ENCODE measurements around the gene RBM5.

The RBM5 gene

GRCh38 chr3:50112462-50112861 lies 23.7 kb downstream of the RBM5 start:
- H3K4me3 Mint-ChIP-seq = no peak overlapping the region
- no peaks in the 10 kb centered on the region for H3K9me3 Mint-ChIP-seq
- no peak overlapping the region for H3K27ac Mint-ChIP-seq
- DNase-seq (no peak), ATAC-seq (no peak)
- H3K4me1 Mint-ChIP-seq = no peaks in the 10 kb centered on the region
- no peaks in the 10 kb centered on the region for H3K27me3 Mint-ChIP-seq

GRCh38 chr3:50117120-50117519 lies 28.4 kb downstream of the RBM5 start:
- Mint-ChIP-seq H3K27ac (no peak overlapping the region), H3K27me3 (no peaks in the 10 kb centered on the region), H3K4me1 (no peaks in the 10 kb centered on the region), H3K4me3 (no peak overlapping the region), H3K9me3 (no peaks in the 10 kb centered on the region)
- ATAC-seq = no peak
- no peak for DNase-seq

DNA sequence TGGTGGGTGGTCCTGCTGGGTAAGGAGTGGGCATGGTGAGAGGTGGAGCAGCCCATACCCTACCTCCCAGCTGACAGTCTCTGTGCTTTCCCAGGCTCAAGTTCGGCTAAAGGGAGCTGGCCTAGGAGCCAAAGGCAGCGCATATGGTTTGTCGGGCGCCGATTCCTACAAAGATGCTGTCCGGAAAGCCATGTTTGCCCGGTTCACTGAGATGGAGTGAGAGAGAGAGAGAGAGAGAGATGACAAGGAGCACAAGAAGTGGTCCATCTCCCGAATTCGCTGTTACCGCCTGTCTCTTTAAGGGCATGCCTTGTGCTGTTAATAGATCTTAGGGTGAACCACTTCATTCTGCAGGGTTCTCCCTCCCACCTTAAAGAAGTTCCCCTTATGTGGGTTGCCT lies 29.5 kb downstream of the RBM5 start:
- Mint-ChIP-seq H3K27me3 (no peaks in the 10 kb centered on the region), H3K27ac (no peak overlapping the region), H3K9me3 (no peaks in the 10 kb centered on the region), H3K4me3 (no peak overlapping the region), H3K4me1 (no peaks in the 10 kb centered on the region)
- ATAC-seq (no peak), DNase-seq (no peak)

- H3K27ac Mint-ChIP-seq = no peak overlapping the region
- H3K4me3 Mint-ChIP-seq = no peak overlapping the region
- no peaks in the 10 kb centered on the region for H3K4me1 Mint-ChIP-seq
- no peaks in the 10 kb centered on the region for H3K9me3 Mint-ChIP-seq
- no peak for DNase-seq
- H3K27me3 Mint-ChIP-seq = no peaks in the 10 kb centered on the region
- no peak for ATAC-seq
These were observed 31.1 kb downstream of the RBM5 start for GRCh38 chr3:50119786-50120185.

DNA sequence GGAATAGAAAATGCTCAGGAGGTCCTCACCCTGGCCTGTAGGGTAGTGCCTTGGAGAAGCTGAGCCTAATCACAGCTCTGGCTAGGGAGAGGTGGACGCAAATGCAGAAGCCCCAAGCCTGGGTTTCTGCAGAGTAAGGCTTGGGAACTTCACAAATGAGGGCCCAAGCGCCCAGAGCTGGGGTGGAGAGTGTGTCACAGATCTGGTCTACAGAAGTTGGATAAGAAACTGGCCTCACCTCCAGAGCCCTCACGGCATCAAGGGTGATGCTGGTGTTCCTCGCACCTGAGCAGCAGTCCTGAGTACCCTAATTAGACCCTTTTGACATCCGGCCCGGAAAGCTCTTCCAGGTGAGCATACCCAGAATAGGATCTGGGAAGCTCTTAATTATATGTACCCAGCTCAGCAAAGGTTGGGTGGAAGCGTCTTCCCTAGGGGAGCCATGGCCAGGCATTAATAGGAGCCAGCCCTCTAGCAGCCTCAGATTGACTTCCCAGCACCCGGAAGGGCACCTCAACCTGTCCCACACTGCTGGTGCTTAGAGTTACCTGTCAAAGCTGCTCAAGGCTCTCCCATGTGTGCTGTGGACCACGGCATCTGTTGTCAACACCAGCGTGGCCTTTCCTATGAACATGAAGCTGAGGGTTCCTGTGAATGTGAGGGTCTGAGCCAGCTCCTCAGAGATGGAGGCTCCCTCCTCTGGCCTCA lies 31.8 kb downstream of the RBM5 start:
- Mint-ChIP-seq H3K4me3 (no peak overlapping the region), H3K27me3 (no peaks in the 10 kb centered on the region), H3K9me3 (no peaks in the 10 kb centered on the region), H3K4me1 (no peaks in the 10 kb centered on the region), H3K27ac (peak overlapping the region in 1 of 2 donors; percentile 19)
- ATAC-seq (no peak), DNase-seq (no peak)

DNA sequence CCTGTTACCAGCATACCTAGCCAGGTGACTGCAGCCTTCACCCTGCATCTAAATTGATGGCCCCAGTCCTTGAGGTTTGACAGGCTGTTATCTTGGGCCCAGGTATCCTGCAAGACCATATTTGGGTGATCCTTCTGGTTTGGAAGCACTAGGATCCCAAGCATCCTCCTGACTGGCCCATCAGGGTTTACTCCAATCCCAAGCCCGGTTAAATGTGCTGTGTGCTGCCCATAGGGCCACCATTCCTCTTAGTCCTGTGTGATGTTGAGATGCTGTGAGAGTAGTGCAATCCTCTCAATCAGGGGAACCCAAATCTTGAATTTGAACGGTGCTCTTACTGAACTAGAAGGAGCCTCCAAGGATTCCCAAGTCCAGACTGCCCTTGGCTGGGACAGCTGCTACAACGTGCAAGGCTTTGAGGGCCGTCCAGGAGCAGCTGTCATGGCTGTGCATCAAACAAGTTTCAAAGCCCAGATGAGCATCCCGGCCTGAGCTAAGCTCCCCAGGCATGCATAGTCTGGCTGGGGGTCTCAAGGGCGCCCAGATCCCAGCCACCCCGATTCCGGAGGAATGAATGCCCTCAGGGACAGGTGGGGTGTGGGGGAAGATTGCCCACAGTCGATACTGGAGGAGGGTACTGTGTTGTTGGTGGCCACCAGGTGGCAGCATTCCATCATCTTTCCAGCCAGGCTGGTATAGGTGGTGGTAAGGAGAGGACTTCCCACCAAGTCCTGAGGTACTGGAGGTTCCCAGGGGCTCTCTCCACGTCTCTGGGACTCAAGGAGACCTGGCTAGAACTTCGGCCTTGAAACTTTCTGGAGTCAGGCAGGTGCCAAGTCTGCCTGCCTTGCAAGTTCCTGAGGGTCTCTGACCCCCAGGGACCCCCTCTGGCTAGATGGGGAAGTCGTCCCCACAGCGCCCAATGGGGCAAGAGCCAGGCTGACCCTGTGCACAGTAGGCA lies 32.6 kb downstream of the RBM5 start:
- DNase-seq = peak; percentile 66
- Mint-ChIP-seq H3K9me3 (no peaks in the 10 kb centered on the region), H3K27ac (peak overlapping the region in 1 of 2 donors; percentile 12), H3K4me3 (no peak overlapping the region), H3K27me3 (no peaks in the 10 kb centered on the region), H3K4me1 (no peaks in the 10 kb centered on the region)
- peak; percentile 84 for ATAC-seq

DNA sequence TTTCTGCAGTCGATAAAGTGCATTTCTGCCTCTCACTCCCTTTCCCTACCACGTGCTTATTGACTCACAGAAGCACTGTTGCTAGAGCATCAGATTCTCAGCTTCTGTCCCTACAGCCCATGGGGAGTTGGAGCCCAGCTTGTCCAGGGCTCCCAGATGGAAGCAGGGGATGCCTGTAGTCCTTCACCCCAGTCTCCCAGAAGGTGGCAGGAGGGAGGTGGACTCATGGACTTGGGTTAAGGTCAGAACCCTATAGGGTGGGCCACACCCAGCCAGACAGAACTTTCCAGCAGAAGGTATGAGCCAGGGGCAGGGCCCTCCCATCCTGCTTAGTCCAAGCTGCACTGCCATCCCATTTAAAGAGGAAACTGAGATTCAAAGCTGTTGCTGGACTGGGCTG lies 33.4 kb downstream of the RBM5 start:
- H3K27me3 Mint-ChIP-seq = no peaks in the 10 kb centered on the region
- H3K4me1 Mint-ChIP-seq = no peaks in the 10 kb centered on the region
- H3K27ac Mint-ChIP-seq = peak overlapping the region in 1 of 2 donors; percentile 93
- no peak overlapping the region for H3K4me3 Mint-ChIP-seq
- ATAC-seq (no peak), DNase-seq (no peak)
- no peaks in the 10 kb centered on the region for H3K9me3 Mint-ChIP-seq

DNA sequence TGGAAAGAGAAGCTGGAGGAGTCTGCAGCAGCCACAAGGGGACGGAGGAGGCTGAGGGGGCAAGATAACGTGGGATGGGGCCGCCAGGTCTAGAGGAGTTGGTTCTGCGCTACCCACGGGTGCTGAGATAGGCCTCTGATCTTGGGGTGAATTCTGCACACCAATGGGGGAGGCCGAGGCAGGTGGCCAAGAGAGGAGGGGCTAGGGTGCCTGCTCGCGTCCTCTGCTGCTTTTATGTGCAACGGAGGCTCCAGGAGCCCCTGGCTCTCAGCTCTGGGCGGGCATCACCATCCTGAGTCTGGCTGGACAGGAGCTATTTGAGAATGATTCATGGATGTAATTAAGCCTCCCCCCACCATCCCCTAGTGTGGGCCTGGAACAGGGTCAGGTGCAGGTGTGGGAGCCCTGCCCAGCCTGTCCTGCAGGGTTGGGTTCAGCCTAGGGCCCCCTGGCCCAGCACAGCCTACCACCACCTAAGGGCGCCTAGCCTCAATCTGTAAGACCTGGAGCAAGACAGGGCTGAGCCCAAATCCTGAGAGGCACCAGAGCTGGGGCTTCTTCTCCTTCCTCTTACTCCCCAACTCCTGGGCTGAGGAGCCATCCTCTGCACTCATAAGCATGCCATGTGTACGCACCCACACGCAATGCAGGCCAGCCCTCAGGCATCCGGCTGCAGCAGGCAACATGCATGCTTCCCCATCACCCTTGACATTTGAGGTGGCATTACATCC lies 34.1 kb downstream of the RBM5 start:
- H3K27me3 Mint-ChIP-seq = no peaks in the 10 kb centered on the region
- no peaks in the 10 kb centered on the region for H3K4me1 Mint-ChIP-seq
- no peaks in the 10 kb centered on the region for H3K9me3 Mint-ChIP-seq
- ATAC-seq = peak; percentile 14
- DNase-seq = no peak
- peak overlapping the region in 1 of 2 donors; percentile 93 for H3K27ac Mint-ChIP-seq
- no peak overlapping the region for H3K4me3 Mint-ChIP-seq

GRCh38 chr3:50123394-50124051 lies 34.8 kb downstream of the RBM5 start:
- DNase-seq (no peak), ATAC-seq (no peak)
- H3K27ac Mint-ChIP-seq = peak overlapping the region in 1 of 2 donors; percentile 63
- no peak overlapping the region for H3K4me3 Mint-ChIP-seq
- no peaks in the 10 kb centered on the region for H3K4me1 Mint-ChIP-seq
- no peaks in the 10 kb centered on the region for H3K27me3 Mint-ChIP-seq
- no peaks in the 10 kb centered on the region for H3K9me3 Mint-ChIP-seq

GRCh38 chr3:50124052-50124799 lies 35.5 kb downstream of the RBM5 start:
- peak overlapping the region in 1 of 2 donors; percentile 81 for H3K27ac Mint-ChIP-seq
- no peaks in the 10 kb centered on the region for H3K4me1 Mint-ChIP-seq
- H3K4me3 Mint-ChIP-seq = no peak overlapping the region
- DNase-seq (no peak), ATAC-seq (no peak)
- no peaks in the 10 kb centered on the region for H3K9me3 Mint-ChIP-seq
- no peaks in the 10 kb centered on the region for H3K27me3 Mint-ChIP-seq

GRCh38 chr3:50124800-50125178 lies 36.1 kb downstream of the RBM5 start:
- Mint-ChIP-seq H3K27me3 (no peaks in the 10 kb centered on the region), H3K4me3 (no peak overlapping the region), H3K27ac (peak overlapping the region in 1 of 2 donors; percentile 81), H3K4me1 (no peaks in the 10 kb centered on the region), H3K9me3 (no peaks in the 10 kb centered on the region)
- ATAC-seq (no peak), DNase-seq (no peak)

DNA sequence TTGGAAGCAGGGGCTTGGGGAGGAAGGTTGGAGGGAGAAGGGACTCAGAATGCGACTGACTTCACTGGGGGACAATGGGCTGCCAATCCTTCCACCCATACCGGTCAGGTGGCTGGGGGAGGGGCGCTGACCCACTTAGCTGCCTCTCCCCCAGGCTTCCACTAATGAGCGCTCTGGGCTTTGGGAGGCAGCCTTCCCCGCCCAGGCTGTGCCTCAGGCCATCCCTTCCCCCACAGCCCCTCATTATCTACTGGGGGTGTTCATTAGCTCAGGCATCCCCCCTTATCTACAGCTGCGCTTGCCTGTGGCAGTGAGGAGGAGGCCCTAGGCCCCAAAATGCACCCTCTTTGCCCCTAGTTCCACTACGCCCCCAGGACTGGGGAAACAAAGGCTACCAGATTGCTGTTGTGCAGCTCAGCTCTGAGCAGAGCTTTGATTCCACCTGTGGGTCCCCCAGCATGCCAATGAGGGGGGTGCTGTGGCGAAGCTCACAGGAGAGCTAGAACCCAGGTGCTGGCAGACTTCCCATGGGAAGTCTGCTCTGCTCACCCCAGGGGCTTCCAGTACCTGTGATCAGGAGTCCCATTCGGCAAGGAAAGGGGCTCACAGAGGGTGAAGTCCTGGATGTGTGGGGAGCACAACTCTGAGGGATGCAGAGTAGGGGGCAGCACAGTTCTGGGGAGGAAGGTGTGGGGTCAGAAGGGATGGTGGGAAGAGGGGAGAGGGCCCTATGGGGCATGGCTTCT lies 37.0 kb downstream of the RBM5 start:
- Mint-ChIP-seq H3K27ac (peak overlapping the region; percentile 19 to 86), H3K27me3 (no peaks in the 10 kb centered on the region), H3K4me3 (no peak overlapping the region), H3K4me1 (no peaks in the 10 kb centered on the region), H3K9me3 (no peaks in the 10 kb centered on the region)
- ATAC-seq = no peak
- DNase-seq = no peak

DNA sequence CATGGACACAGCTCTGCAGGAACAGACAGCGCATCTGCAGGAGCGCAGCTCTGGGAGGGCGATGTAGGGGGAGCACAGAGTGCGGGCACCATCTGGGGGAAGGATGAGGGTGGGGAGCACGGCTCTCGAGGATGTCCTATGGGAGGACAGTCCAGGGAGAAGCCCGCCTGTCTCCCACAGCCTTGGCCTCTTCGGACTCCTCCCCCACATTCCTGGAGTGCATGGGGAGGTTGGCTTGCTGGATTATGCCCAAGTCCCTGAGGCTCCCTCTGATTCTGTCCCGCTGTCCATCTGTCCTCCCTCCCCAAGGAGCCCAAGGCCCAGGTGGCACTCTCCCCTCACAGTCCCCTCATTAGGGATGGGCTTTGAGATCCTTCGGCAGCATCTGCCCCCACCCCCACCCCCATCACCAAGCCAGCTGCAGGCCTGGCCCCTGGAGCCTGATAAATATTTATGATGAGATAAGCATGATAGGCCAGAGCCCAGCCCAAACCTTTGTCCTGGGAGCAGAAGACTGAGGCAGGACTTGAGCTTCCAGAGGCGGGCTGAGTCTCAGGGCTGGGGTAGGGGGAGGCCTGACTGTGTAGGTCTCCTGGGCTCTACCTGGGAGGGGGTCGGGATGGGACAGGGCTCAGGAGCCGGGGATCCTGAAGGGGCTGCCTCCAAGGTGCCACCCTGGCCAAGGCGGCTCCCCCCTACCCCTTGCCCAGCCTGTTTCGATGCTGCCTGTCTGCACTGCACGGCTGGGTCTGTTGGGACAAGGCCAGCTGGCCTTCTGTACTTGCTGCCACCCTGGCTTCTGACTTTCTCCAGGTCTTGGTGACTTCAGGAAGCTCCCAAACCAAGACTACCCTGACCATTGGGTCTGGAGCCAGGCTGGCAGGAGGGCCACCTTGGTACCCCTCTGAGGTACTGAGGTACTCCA lies 37.8 kb downstream of the RBM5 start:
- DNase-seq = no peak
- ATAC-seq = no peak
- Mint-ChIP-seq H3K9me3 (no peaks in the 10 kb centered on the region), H3K27ac (peak overlapping the region in 1 of 2 donors; percentile 25), H3K4me3 (no peak overlapping the region), H3K4me1 (no peaks in the 10 kb centered on the region), H3K27me3 (no peaks in the 10 kb centered on the region)
